ENCODE measurements around the gene SGPP2.

- TF ChIP-seq CTCF (IDR thresholded peaks at IDR 0.05; ENCODE audit: insufficient read depth, low read depth, low read length) (no peak), EZH2 (IDR thresholded peaks at IDR 0.05; ENCODE audit: insufficient read depth, low read length) (no peak)
These were observed 148.4 kb downstream of the SGPP2 start for GRCh38 chr2:222572751-222573174.

Measured in astrocyte (in vitro differentiated cells and primary cell).